AG04449 (cell line): Measurements from ENCODE around the gene STC2.

ENCODE experiments used
- CTCF ChIA-PET: fragments of 350-600 bp; formaldehyde crosslinking; extraction: SDS; loops from one replicate; lab custom pipeline; 2021; ENCODE audit warnings: antibody characterized with exemption; lab: Yijun Ruan, JAX
- POLR2A ChIA-PET: fragments of 400-600, 350-600 bp; formaldehyde crosslinking; extraction: SDS; loops from one replicate; lab custom pipeline; 2020; ENCODE audit warnings: antibody characterized with exemption, inconsistent platforms; lab: Yijun Ruan, JAX
- DNase-seq: peaks from one replicate; pipeline ENCODE4 v3.0.0-alpha.2; 2010; ENCODE audit warnings: low read depth, low spot score
- H3K4me3 ChIP-seq: 2 replicates; pipeline ENCODE4 v1.5.1; 2011; ENCODE audit warnings: low read depth, mild to moderate bottlenecking, control low read depth, low read length
- TF ChIP-seq, protein P1 (sequence below): IDR thresholded peaks from one replicate; pipeline ENCODE4 v1.5.1; 2011; ENCODE audit warnings: mild to moderate bottlenecking, moderate library complexity, low read length, control low read depth, inconsistent platforms; ENCODE audit not compliant: insufficient read depth; ENCODE audit errors: missing control alignments

The STC2 gene

DNA sequence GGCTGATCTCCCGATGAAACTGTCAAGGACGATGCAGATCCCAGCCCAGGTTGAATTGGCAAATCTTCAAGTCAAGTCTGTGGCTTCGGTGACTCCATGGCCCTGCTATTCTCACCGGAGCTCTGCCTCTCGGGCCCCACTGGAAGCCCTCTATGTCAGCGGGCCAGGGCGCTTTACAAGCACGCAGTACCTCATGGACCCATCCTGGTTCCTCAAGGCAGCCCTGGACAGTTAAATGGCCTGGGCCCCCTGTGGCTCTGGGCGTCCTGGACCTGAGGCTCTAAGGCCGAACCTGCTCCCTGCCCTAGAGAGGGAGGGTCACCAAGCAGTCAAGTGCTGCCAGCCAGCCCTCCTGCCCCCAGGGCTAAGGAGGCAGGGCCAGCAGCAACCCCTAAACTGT lies 45.3 kb downstream of the STC2 start:
- TF ChIP-seq, protein P1, sequence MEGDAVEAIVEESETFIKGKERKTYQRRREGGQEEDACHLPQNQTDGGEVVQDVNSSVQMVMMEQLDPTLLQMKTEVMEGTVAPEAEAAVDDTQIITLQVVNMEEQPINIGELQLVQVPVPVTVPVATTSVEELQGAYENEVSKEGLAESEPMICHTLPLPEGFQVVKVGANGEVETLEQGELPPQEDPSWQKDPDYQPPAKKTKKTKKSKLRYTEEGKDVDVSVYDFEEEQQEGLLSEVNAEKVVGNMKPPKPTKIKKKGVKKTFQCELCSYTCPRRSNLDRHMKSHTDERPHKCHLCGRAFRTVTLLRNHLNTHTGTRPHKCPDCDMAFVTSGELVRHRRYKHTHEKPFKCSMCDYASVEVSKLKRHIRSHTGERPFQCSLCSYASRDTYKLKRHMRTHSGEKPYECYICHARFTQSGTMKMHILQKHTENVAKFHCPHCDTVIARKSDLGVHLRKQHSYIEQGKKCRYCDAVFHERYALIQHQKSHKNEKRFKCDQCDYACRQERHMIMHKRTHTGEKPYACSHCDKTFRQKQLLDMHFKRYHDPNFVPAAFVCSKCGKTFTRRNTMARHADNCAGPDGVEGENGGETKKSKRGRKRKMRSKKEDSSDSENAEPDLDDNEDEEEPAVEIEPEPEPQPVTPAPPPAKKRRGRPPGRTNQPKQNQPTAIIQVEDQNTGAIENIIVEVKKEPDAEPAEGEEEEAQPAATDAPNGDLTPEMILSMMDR = no peak
- ChIA-PET CTCF (interaction anchor here (0.8 to 4.2 kb wide), 8 partner anchors 10 to 586 kb away, joined by 3 to 27 read pairs (median 5); partner anchors contain the start of gene ATP6V0E1), POLR2A (no interaction called here)
- no peak overlapping the region for H3K4me3 ChIP-seq
- no peak for DNase-seq

DNA sequence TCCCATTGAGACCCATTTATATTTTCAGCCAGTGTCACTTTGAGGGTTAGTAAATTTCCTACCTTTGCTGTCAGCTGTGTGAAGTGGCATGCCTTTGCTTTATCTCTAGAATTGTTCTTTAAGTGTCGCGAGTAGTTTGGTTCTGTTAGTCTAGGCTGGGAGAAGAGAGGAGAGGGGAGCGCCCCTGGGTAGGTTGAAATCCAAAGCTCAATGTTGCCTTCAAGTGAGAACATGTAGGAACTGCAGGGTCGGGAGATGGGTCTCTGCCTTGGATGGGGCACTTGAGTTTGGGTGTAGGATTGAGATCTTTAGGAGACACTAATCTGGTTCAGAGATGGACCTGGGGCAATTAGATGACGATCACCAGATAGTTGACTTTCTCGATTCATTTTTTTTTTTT lies 46.3 kb downstream of the STC2 start:
- ChIA-PET POLR2A (interaction anchor here (0.6 to 0.7 kb wide), 2 partner anchors 48 to 118 kb away, joined by 4 read pairs; no protein-coding TSS in a partner anchor), CTCF (interaction anchor here (0.8 to 1.7 kb wide), 10 partner anchors 115 to 585 kb away, joined by 3 to 17 read pairs (median 4); partner anchors contain the start of gene ATP6V0E1)
- no peak for DNase-seq
- TF ChIP-seq, protein P1 = peak; percentile 47
- H3K4me3 ChIP-seq = no peak overlapping the region

DNA sequence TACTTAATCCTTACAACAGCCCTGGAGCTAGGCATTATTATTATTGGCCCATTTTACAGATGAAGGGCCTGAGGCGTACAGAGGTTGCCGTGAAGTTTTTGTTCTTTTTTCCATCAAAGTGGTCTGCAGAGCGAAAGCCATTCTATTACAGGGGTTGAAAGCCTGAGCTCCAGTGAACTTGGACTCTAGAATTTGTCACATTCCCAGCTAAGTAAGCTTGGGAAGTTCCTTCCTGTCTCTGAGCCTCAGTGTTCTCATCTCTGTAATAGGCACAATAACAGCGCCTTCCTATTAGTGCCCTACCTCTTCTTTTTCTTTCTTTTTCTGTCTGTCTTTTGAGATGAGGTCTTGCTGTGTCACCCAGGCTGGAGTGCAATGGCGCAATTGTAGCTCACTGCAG lies 49.0 kb downstream of the STC2 start:
- ChIA-PET POLR2A (no interaction called here), CTCF (interaction anchor here (0.8 to 1.4 kb wide), 3 partner anchors 113 to 572 kb away, joined by 3 to 5 read pairs (median 5); no protein-coding TSS in a partner anchor)
- no peak overlapping the region for H3K4me3 ChIP-seq
- no peak for DNase-seq
- TF ChIP-seq, protein P1 = no peak

DNA sequence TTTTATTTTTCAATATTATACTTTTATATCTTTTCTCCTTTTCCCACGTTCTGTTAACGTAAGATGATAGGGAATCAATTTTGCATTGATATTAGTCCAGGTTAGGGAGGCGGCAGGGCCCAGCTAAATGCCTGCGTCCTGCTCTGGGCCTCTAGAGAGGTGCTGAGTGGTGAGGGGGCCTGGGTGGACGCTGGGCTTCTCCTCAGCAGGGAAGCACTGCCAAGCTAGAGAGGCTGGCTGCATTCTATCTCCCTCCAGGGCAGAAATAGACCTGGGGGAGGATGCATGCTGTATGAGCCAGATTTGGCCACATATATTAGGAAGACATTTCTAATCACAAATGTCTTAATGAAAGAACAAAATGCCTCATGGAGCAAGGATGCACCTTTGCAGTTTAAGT lies 49.6 kb downstream of the STC2 start:
- H3K4me3 ChIP-seq = no peak overlapping the region
- ChIA-PET CTCF (interaction anchor here (0.7 to 1.4 kb wide), 4 partner anchors 20 to 572 kb away, joined by 3 to 5 read pairs (median 4); no protein-coding TSS in a partner anchor), POLR2A (no interaction called here)
- no peak for DNase-seq
- TF ChIP-seq, protein P1 = no peak

DNA sequence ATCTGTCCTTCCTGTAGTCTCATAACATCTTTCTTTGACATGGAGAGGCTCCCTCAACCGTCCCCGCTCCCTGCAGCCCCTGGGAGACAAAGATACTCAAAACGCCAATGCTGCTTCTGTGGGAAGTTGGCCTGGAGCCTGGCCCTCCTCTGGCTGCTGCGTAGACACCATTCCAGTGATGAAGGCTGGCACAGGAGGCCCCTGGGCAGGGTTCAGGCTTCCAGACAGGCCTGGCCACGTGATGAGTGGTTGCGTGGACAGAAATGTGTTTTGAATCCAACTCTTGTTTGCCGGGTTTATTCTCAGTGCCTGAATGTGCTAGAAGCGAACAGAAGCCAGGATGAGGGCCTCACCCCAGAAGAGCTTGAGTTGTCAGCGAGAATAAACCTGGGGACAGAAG lies 50.0 kb downstream of the STC2 start:
- ChIA-PET POLR2A (no interaction called here), CTCF (interaction anchor here (0.7 to 1.4 kb wide), 3 partner anchors 21 to 299 kb away, joined by 3 to 5 read pairs (median 3); no protein-coding TSS in a partner anchor)
- H3K4me3 ChIP-seq = no peak overlapping the region
- TF ChIP-seq, protein P1 = no peak
- no peak for DNase-seq

DNA sequence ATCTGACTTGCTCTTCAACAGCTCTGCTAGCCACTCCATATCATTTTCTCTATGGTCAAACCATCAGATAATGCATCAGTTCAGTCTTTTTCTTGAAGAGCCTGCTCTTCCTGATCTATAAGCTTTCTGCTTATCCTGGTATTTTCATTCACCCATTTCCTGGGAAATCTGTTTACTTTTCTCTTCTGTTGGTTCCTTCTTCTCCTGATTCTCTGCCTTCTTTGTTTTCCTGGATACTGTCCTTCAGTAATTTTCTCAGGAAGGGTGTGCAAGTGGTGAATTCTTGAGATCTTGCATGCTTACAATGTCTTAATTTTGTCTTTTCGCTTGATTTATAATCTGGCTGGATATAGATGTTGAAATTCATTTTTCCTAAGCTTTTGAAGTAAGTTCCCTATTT lies 53.4 kb downstream of the STC2 start:
- no peak overlapping the region for H3K4me3 ChIP-seq
- ChIA-PET POLR2A (no interaction called here), CTCF (interaction anchor here (0.7 to 1.5 kb wide), 2 partner anchors 9 to 568 kb away, joined by 3 to 6 read pairs; no protein-coding TSS in a partner anchor)
- DNase-seq = no peak
- TF ChIP-seq, protein P1 = no peak
